K562 (cell line): Measurements from ENCODE around the gene PI4KA. TPM values are rescaled to one million over a fixed set of nuclear protein-coding genes. Genes with fewer than 3 reads are reported as not detected.

Experiments
- ATAC-seq: fragments of 200-7000 bp; cut with Tn5 transposase; 3 replicates; pipeline ENCODE4 v1.9.1; 2020; ENCODE audit warnings: moderate library complexity
- BruUV-seq: library from RNA; stranded (reverse); fragments of 400-500 nt; replicated peaks from 2 replicates; lab custom pipeline; 2021; lab: Mats Ljungman, UMichigan
- CTCF ChIA-PET: fragments of 300-600 bp; formaldehyde crosslinking; extraction: SDS; loops from one replicate; lab custom pipeline; 2021; ENCODE audit warnings: low intra/inter-chr PET ratio; lab: Yijun Ruan, JAX
- POLR2A ChIA-PET: fragments of 300-600, 350-650 bp; sonication (Branson Sonifier 250); formaldehyde crosslinking; extraction: SDS; loops from one replicate; lab custom pipeline; 2021; ENCODE audit warnings: antibody characterized with exemption, inconsistent platforms; lab: Yijun Ruan, JAX
- DNase-seq, 4 experiments: peaks; one replicate each; pipeline versions ENCODE4 v3.0.0 to v3.0.0-alpha.2; 2011 to 2018; ENCODE audit warnings: low spot score in 3 of 4, mixed read lengths in 3 of 4; ENCODE audit errors: extremely low read depth in 1 of 4
- FAIRE-seq: peaks from 2 replicates; lab custom pipeline; 2011; peaks lifted over from hg19 to GRCh38; lab: Jason Lieb, UNC
- H2AFZ ChIP-seq: 2 replicates; pipeline ENCODE4 v1.6.0; 2011; ENCODE audit warnings: low read depth, low read length, control low read depth, inconsistent platforms
- H3K27ac ChIP-seq: fragments of 200-600 bp; 3 replicates; pipeline ENCODE4 v1.8.0; 2011; ENCODE audit warnings: low read depth, mild to moderate bottlenecking, control low read depth, inconsistent platforms, low read length, moderate library complexity, mixed read lengths; ENCODE audit errors: extremely low read depth
- H3K27me3 ChIP-seq, 2 experiments: fragments of 300-600 bp in 1 of 2; 2 replicates in 1 of 2; 3 replicates in 1 of 2; pipeline versions ENCODE4 v1.6.0 to v1.8.0; 2011; ENCODE audit warnings: inconsistent platforms in 2 of 2, low read length in 2 of 2, mild to moderate bottlenecking in 1 of 2, mixed read lengths in 1 of 2, moderate library complexity in 1 of 2; ENCODE audit not compliant: control insufficient read depth in 2 of 2, insufficient read depth in 2 of 2
- H3K36me3 ChIP-seq: fragments of 300-600 bp; 3 replicates; pipeline ENCODE4 v1.8.0; 2011; ENCODE audit warnings: mild to moderate bottlenecking, low read length, inconsistent platforms; ENCODE audit not compliant: control insufficient read depth, insufficient read depth
- H3K4me1 ChIP-seq, 2 experiments: fragments of 200-600 bp in 1 of 2; replicated peaks in 1 of 2; 2 replicates in 1 of 2; 3 replicates in 1 of 2; pipeline versions ENCODE4 v1.5.1 to v1.8.0; 2011; ENCODE audit warnings: inconsistent platforms in 2 of 2, low read length in 2 of 2, mild to moderate bottlenecking in 1 of 2, mixed read lengths in 1 of 2, moderate library complexity in 1 of 2; ENCODE audit not compliant: control insufficient read depth in 2 of 2, insufficient read depth in 2 of 2
- H3K4me2 ChIP-seq: 2 replicates; pipeline ENCODE4 v1.6.1; 2011; ENCODE audit warnings: low read length, control low read depth, inconsistent platforms, mixed read lengths; ENCODE audit not compliant: insufficient read depth
- H3K4me3 ChIP-seq: fragments of 200-600 bp; sonication (generic), shearing (Covaris generic); 2 replicates; pipeline ENCODE4 v1.5.1; 2016; ENCODE audit warnings: control low read depth, inconsistent platforms
- H3K79me2 ChIP-seq: fragments of 200-600 bp; 3 replicates; pipeline ENCODE4 v1.8.0; 2011; ENCODE audit warnings: low read length, inconsistent platforms; ENCODE audit not compliant: control insufficient read depth, insufficient read depth
- H3K9ac ChIP-seq, 2 experiments: 2 replicates each; pipeline versions ENCODE4 v1.6.0 to v1.6.1; 2011; ENCODE audit warnings: low read depth in 2 of 2, low read length in 2 of 2, control low read depth in 1 of 2, inconsistent platforms in 1 of 2, mild to moderate bottlenecking in 1 of 2, mixed read lengths in 1 of 2; ENCODE audit not compliant: insufficient read depth in 1 of 2
- H3K9me1 ChIP-seq: one replicate; pipeline ENCODE4 v1.6.0; 2011; ENCODE audit warnings: inconsistent platforms, mild to moderate bottlenecking, low read length, moderate library complexity; ENCODE audit not compliant: control insufficient read depth, insufficient read depth
- H3K9me3 ChIP-seq: replicated peaks from 2 replicates; pipeline ENCODE4 v1.5.1; 2011; ENCODE audit warnings: low read depth, low read length, inconsistent platforms; ENCODE audit not compliant: control insufficient read depth, insufficient read depth
- H4K20me1 ChIP-seq: replicated peaks from 2 replicates; pipeline ENCODE4 v1.6.1; 2011; ENCODE audit warnings: low read length, inconsistent platforms, mixed read lengths; ENCODE audit not compliant: control insufficient read depth, insufficient read depth
- BCOR ChIP-seq: fragments of 450-650 bp; IDR thresholded peaks from 2 replicates; pipeline ENCODE4 v1.6.1; 2016
- ELF4 ChIP-seq: fragments of 450-650 bp; formaldehyde crosslinking; IDR thresholded peaks from 2 replicates; pipeline ENCODE4 v1.4.0; 2022; ENCODE audit warnings: missing genetic modification characterization
- MEIS2 ChIP-seq: fragments of 450-650 bp; IDR thresholded peaks from 2 replicates; pipeline ENCODE4 v1.6.1; 2014; ENCODE audit warnings: mild to moderate bottlenecking; ENCODE audit not compliant: partially characterized antibody
- NFIX ChIP-seq: fragments of 250-450 bp; sonication (Bioruptor Pico); IDR thresholded peaks from 2 replicates; pipeline ENCODE4 v1.4.0; 2020; ENCODE audit warnings: low read depth, mild to moderate bottlenecking, moderate library complexity
- RBM25 ChIP-seq: fragments of 200-400 bp; formaldehyde crosslinking; IDR thresholded peaks from 2 replicates; pipeline ENCODE4 v1.6.1; 2018; ENCODE audit warnings: low read length, low read depth, moderate library complexity; ENCODE audit not compliant: severe bottlenecking
- TAF1 ChIP-seq: IDR thresholded peaks from 2 replicates; pipeline ENCODE4 v1.6.1; 2011; ENCODE audit warnings: mild to moderate bottlenecking, low read length, moderate library complexity; ENCODE audit not compliant: insufficient read depth, control insufficient read depth, severe bottlenecking; ENCODE audit errors: extremely low read depth
- WGBS: fragments of 100-300 bp; shearing (Covaris generic); methylation state at CpG from one replicate; pipeline ENCODE4 v1.1.6; 2016; ENCODE audit warnings: low coverage, mixed read lengths; ENCODE audit not compliant: insufficient coverage; ENCODE audit errors: missing lambda C conversion rate; 5-methylcytosine and 5-hydroxymethylcytosine counted together
- in situ Hi-C: fragments of 300-500 bp; cut with MboI; formaldehyde crosslinking; loops from 4 replicates; pipeline ENCODE4 v1.15.0; 2018; ENCODE audit warnings: inconsistent platforms, mixed read lengths
- intact Hi-C: fragments of 100-400 bp; cut with micrococcal nuclease; formaldehyde crosslinking; loops from 2 replicates; pipeline ENCODE4 v1.14.2; 2022
- polyA plus RNA-seq, 8 experiments: library from polyadenylated mRNA; depleted of rRNA in 4 of 8; stranded (reverse) in 5 of 8; unstranded in 3 of 8; fragments of >200 nt; fragmentation: Nextera tagmentation in 2 of 8; fragmentation: Illumina TruSeq in 1 of 8; extraction: Ambion mirVana in 2 of 8; extraction: Trizol in 1 of 8; gene quantifications; 2 replicates each; pipeline versions ENCODE4 v1.2.1 to v1.2.3, GENCODE V29; 2011 to 2014; ENCODE audit warnings: inconsistent platforms in 1 of 8, missing spikeins in 1 of 8
- total RNA-seq, 7 experiments: library from RNA; depleted of rRNA in 6 of 7; stranded (reverse); fragments of >200 nt in 6 of 7; fragmentation: Illumina TruSeq in 2 of 7; extraction: Trizol in 2 of 7; gene quantifications; 2 replicates each; pipeline versions ENCODE4 v1.2.1 to v1.2.3, GENCODE V29; 2011 to 2021; ENCODE audit warnings: low replicate concordance in 1 of 7
- TF ChIP-seq, protein P1 (sequence below), 2 experiments: fragments of 200-800 bp in 1 of 2; sonication (Bioruptor generic) in 1 of 2; sonication (generic) in 1 of 2; formaldehyde crosslinking in 1 of 2; IDR thresholded peaks in 1 of 2; conservative IDR thresholded peaks in 1 of 2; 2 replicates each; pipeline versions ENCODE4 v1.5.0 to v1.6.1; 2016 to 2020; ENCODE audit warnings: missing compliant biosample characterization in 1 of 2, missing genetic modification characterization in 1 of 2, missing genetic modification reagents in 1 of 2
- TF ChIP-seq, protein P2 (sequence below): fragments of 250-450 bp; sonication (Bioruptor Pico); IDR thresholded peaks from 2 replicates; pipeline ENCODE4 v1.4.0; 2020

Gene PI4KA
- total and polyA plus RNA-seq, 9 of the 15 experiments (the other 6 are each of a cell fraction or from before 2014, with no cell fraction given): 7.3 to 187 (median 84.7) TPM

DNA sequence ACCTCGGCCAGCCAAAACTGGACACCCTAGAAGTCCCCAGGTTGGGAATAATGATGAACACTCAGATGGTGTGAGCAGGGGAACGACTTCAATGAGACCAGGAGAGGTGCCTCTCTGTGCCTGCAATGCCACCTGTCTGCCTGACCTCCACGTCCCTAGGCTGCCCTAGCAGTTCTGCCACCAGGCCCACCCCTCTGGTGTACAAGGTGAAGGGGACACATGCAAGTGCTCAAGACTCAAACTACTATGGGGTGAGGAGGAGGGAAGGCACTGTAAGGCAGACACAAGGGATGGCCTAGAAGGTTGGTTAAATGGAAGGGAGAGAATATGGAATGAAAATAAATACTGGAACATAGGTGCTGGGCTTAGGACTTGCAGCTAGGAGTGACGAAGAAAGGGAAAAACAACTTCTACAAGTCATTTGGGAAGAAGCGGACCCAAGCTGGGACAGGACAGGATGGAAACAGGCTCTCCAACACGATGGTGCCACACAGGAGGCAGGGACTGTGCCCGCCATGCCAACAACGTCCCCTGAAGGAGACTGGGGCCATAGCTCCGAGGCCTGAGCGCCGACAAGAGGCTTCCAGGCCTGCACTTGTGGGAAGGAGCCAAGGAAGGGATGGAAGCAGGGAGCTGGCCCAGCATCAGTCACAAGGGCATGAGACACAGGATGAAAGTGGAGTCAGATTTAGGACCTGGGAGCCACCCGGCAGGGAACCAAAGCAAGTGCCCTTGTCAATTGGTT lies 66.2 kb downstream of the PI4KA start (continued):
- TF ChIP-seq MEIS2 (no peak), NFIX (CRISPR knock-in tag) (no peak)

DNA sequence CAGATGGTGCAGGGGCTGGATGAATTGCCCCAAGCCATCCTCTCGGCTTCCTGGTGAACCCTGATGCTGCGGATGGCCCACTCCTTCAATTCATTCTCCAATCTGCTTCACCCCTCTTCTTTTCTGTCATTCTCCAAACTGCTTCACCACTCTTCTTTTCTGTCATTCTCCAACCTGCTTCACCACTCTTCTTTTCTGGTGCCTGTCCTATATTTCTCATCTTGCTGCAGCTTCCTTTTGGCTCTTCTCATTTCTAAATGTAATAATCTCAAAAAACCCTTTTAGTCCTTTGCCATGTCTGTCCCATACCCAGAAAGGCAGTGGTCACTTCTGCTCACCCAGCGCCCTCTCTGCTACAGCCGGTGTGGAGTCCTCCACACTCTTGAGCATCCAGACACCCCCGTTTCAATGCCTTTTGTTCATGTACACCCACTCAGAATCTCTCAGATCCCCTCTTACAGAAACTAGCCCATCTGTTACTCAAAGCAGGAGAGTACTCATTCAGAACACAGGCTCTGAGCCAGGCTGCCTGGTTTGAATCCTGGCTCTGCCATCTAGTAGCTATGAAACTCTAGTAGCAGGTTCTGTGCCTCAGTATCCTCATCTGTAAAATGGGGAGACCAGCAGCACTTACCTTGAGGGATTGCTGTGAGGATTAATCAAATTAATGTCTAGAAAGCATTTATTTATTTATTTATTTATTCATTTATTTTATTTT lies 69.8 kb downstream of the PI4KA start:
- no peak overlapping the region for H3K27ac ChIP-seq
- POLR2A ChIA-PET: interaction anchor here (0.6 to 3.0 kb wide), 4 partner anchors 10 to 183 kb away, joined by 3 to 20 read pairs (median 3); no protein-coding TSS in a partner anchor
- 76% methylated on average over 5 of the region's 5 CpGs for WGBS
- no peak for DNase-seq
- peaks cover 13% of the 10 kb centered on the region for H3K9me1 ChIP-seq
- H4K20me1 ChIP-seq: peaks cover 22% of the 10 kb centered on the region
- no peak overlapping the region for H3K4me2 ChIP-seq
- no peak overlapping the region for H3K4me3 ChIP-seq
- ATAC-seq: no peak
- no peak overlapping the region for H2AFZ ChIP-seq
- BruUV-seq: no TSS peak
- peak overlapping the region in 1 of 2 experiments; percentile 18; a peak in 1 of 4 replicates for H3K9ac ChIP-seq
- peaks cover 0 to 3% of the 10 kb centered on the region in 2 experiments; a peak in 2 of 5 replicates for H3K4me1 ChIP-seq
- no peak for FAIRE-seq
- no peaks in the 10 kb centered on the region for H3K27me3 ChIP-seq
- in situ Hi-C loops: loop anchor here (25.0 kb wide), 2 partner anchors 349 to 1951 kb away; no protein-coding TSS in a partner anchor
- intact Hi-C loops: no loop called here
- no peaks in the 10 kb centered on the region for H3K79me2 ChIP-seq
- no peaks in the 10 kb centered on the region for H3K9me3 ChIP-seq
- CTCF ChIA-PET: interaction anchor here (0.6 to 0.7 kb wide), 3 partner anchors 178 to 320 kb away, joined by 3 to 4 read pairs (median 3); partner anchors contain the start of gene AIFM3
- peaks cover 59% of the 10 kb centered on the region for H3K36me3 ChIP-seq
- 0 out of 2 replicates have a peak, but pooled peaks have one; percentile 12 for TF ChIP-seq BCOR
- TF ChIP-seq, protein P1, sequence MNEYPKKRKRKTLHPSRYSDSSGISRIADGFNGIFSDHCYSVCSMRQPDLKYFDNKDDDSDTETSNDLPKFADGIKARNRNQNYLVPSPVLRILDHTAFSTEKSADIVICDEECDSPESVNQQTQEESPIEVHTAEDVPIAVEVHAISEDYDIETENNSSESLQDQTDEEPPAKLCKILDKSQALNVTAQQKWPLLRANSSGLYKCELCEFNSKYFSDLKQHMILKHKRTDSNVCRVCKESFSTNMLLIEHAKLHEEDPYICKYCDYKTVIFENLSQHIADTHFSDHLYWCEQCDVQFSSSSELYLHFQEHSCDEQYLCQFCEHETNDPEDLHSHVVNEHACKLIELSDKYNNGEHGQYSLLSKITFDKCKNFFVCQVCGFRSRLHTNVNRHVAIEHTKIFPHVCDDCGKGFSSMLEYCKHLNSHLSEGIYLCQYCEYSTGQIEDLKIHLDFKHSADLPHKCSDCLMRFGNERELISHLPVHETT (CRISPR knock-in tag; conservative IDR thresholded peaks at IDR 0.05 in 1 of 2, IDR thresholded peaks at IDR 0.05 in 1 of 2): 0 out of 4 replicates have a peak, but pooled peaks of 1 of the 2 experiments have one; percentile 62
- no peak for TF ChIP-seq TAF1
- peak; percentile 87 for TF ChIP-seq RBM25
- TF ChIP-seq, protein P2, sequence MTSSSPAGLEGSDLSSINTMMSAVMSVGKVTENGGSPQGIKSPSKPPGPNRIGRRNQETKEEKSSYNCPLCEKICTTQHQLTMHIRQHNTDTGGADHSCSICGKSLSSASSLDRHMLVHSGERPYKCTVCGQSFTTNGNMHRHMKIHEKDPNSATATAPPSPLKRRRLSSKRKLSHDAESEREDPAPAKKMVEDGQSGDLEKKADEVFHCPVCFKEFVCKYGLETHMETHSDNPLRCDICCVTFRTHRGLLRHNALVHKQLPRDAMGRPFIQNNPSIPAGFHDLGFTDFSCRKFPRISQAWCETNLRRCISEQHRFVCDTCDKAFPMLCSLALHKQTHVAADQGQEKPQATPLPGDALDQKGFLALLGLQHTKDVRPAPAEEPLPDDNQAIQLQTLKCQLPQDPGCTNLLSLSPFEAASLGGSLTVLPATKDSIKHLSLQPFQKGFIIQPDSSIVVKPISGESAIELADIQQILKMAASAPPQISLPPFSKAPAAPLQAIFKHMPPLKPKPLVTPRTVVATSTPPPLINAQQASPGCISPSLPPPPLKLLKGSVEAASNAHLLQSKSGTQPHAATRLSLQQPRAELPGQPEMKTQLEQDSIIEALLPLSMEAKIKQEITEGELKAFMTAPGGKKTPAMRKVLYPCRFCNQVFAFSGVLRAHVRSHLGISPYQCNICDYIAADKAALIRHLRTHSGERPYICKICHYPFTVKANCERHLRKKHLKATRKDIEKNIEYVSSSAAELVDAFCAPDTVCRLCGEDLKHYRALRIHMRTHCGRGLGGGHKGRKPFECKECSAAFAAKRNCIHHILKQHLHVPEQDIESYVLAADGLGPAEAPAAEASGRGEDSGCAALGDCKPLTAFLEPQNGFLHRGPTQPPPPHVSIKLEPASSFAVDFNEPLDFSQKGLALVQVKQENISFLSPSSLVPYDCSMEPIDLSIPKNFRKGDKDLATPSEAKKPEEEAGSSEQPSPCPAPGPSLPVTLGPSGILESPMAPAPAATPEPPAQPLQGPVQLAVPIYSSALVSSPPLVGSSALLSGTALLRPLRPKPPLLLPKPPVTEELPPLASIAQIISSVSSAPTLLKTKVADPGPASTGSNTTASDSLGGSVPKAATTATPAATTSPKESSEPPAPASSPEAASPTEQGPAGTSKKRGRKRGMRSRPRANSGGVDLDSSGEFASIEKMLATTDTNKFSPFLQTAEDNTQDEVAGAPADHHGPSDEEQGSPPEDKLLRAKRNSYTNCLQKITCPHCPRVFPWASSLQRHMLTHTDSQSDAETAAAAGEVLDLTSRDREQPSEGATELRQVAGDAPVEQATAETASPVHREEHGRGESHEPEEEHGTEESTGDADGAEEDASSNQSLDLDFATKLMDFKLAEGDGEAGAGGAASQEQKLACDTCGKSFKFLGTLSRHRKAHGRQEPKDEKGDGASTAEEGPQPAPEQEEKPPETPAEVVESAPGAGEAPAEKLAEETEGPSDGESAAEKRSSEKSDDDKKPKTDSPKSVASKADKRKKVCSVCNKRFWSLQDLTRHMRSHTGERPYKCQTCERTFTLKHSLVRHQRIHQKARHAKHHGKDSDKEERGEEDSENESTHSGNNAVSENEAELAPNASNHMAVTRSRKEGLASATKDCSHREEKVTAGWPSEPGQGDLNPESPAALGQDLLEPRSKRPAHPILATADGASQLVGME: no peak
- peak; percentile 81; the same call in 1 of the 2 replicates for TF ChIP-seq ELF4 (CRISPR knock-in tag)
